NCI-H128 (cell line): ENCODE results near the gene C1RL.
A peak's percentile ranks its signal among the peaks of the same experiment; 100 is the strongest.

Experiments
- DNase-seq: peaks from one replicate; lab custom pipeline; 2025; ENCODE audit not compliant: unreplicated experiment; lab: John Stamatoyannopoulos, UW

C1RL gene

GRCh38 chr12:7108796-7109571 lies at the start of gene C1RL:
Gene C1RL (minus strand): TSS chr12:7109214. CDS start chr12:7109180, 34 bp downstream.
- peak; percentile 80 for DNase-seq

- no peak for DNase-seq
Measured at GRCh38 chr12:7157391-7157790, 48.4 kb upstream of the C1RL start.

- DNase-seq = no peak
Measured at GRCh38 chr12:7156259-7157197, 47.5 kb upstream of the C1RL start.

GRCh38 chr12:7155471-7156034 lies 46.5 kb upstream of the C1RL start:
- no peak for DNase-seq

- DNase-seq = no peak
Measured at GRCh38 chr12:7154901-7155470, 46.0 kb upstream of the C1RL start.

- DNase-seq = no peak
Measured at GRCh38 chr12:7154042-7154441, 45.0 kb upstream of the C1RL start.

- DNase-seq = no peak
Measured at GRCh38 chr12:7152818-7153217, 43.8 kb upstream of the C1RL start.

GRCh38 chr12:7151532-7151931 lies 42.5 kb upstream of the C1RL start:
- DNase-seq = no peak

- DNase-seq = no peak
Measured at GRCh38 chr12:7150841-7151240, 41.8 kb upstream of the C1RL start.

- DNase-seq = no peak
Measured at GRCh38 chr12:7150356-7150755, 41.3 kb upstream of the C1RL start.

GRCh38 chr12:7146906-7147305 lies 37.9 kb upstream of the C1RL start:
- no peak for DNase-seq

GRCh38 chr12:7146228-7146627 lies 37.2 kb upstream of the C1RL start:
- no peak for DNase-seq

- DNase-seq = no peak
Measured at GRCh38 chr12:7145671-7146070, 36.7 kb upstream of the C1RL start.

- DNase-seq = no peak
Measured at GRCh38 chr12:7144414-7145120, 35.6 kb upstream of the C1RL start.

GRCh38 chr12:7143564-7143963 lies 34.5 kb upstream of the C1RL start:
- DNase-seq = no peak

GRCh38 chr12:7142809-7143465 lies 33.9 kb upstream of the C1RL start:
- DNase-seq = no peak

- DNase-seq = no peak
Measured at GRCh38 chr12:7142056-7142644, 33.1 kb upstream of the C1RL start.

- no peak for DNase-seq
Measured at GRCh38 chr12:7141351-7142005, 32.5 kb upstream of the C1RL start.

- no peak for DNase-seq
Measured at GRCh38 chr12:7139200-7139599, 30.2 kb upstream of the C1RL start.
